Smooth muscle cell (in vitro differentiated cells): Measurements from ENCODE around the gene RPL28. TPM values are rescaled to one million over a fixed set of nuclear protein-coding genes. Genes with fewer than 3 reads are reported as not detected.

Experiments used
- DNase-seq: peaks from one replicate; lab custom pipeline; 2025; ENCODE audit not compliant: unreplicated experiment; lab: John Stamatoyannopoulos, UW
- H2AFZ ChIP-seq: fragments of 200-600 bp; sonication (generic); 2 replicates; pipeline ENCODE4 v1.6.0; 2016; ENCODE audit warnings: antibody characterized with exemption, low read depth, mild to moderate bottlenecking
- H3F3A ChIP-seq: fragments of 200-600 bp; sonication (generic); 2 replicates; pipeline ENCODE4 v1.6.0; 2017; ENCODE audit warnings: antibody characterized with exemption, low read depth
- H3K27ac ChIP-seq: fragments of 200-600 bp; sonication (generic); 2 replicates; pipeline ENCODE4 v1.5.1; 2016; ENCODE audit warnings: low read depth, mild to moderate bottlenecking
- H3K27me3 ChIP-seq: fragments of 200-600 bp; sonication (generic); 2 replicates; pipeline ENCODE4 v1.6.1; 2016; ENCODE audit warnings: low read depth, mild to moderate bottlenecking
- H3K36me3 ChIP-seq: fragments of 200-600 bp; sonication (generic); 2 replicates; pipeline ENCODE4 v1.5.1; 2016; ENCODE audit warnings: low read depth
- H3K4me1 ChIP-seq: fragments of 200-600 bp; sonication (generic); 2 replicates; pipeline ENCODE4 v1.5.1; 2016; ENCODE audit warnings: low read depth
- H3K4me2 ChIP-seq: fragments of 200-600 bp; sonication (generic); 2 replicates; pipeline ENCODE4 v1.6.0; 2016; ENCODE audit warnings: mild to moderate bottlenecking
- H3K4me3 ChIP-seq: fragments of 200-600 bp; sonication (generic); 2 replicates; pipeline ENCODE4 v1.5.1; 2016; ENCODE audit warnings: mild to moderate bottlenecking
- H3K79me2 ChIP-seq: fragments of 200-600 bp; sonication (generic); 2 replicates; pipeline ENCODE4 v1.6.0; 2016; ENCODE audit warnings: low read depth, mild to moderate bottlenecking
- H3K9ac ChIP-seq: fragments of 200-600 bp; sonication (generic); 2 replicates; pipeline ENCODE4 v1.6.0; 2016; ENCODE audit warnings: low read depth
- H3K9me3 ChIP-seq: fragments of 200-600 bp; sonication (generic); replicated peaks from 2 replicates; pipeline ENCODE4 v1.5.1; 2016; ENCODE audit warnings: low read depth
- H4K20me1 ChIP-seq: fragments of 200-600 bp; sonication (generic); 2 replicates; pipeline ENCODE4 v1.6.0; 2016; ENCODE audit warnings: low read depth
- CTCF ChIP-seq: fragments of 200-600 bp; sonication (generic); IDR thresholded peaks from 2 replicates; pipeline ENCODE4 v1.5.1; 2017; ENCODE audit warnings: borderline replicate concordance, mild to moderate bottlenecking, antibody characterized with exemption; ENCODE audit not compliant: insufficient read depth, poor library complexity, severe bottlenecking
- WGBS: methylation state at CpG from one replicate; pipeline ENCODE4 v1.1.7; 2016; ENCODE audit warnings: low lambda C conversion rate; 5-methylcytosine and 5-hydroxymethylcytosine counted together
- polyA plus RNA-seq: library from polyadenylated mRNA; unstranded; fragments of >200 nt; fragmentation: Nextera tagmentation; extraction: Ambion mirVana; gene quantifications from 2 replicates; pipeline ENCODE4 v1.2.1, GENCODE V29; 2016
- total RNA-seq: library from RNA; depleted of rRNA; stranded (reverse); fragments of >200 nt; gene quantifications from 2 replicates; pipeline ENCODE4 v1.2.3, GENCODE V29; 2014

The RPL28 gene
- total and polyA plus RNA-seq, 2 experiments from 2014 or later, result 515 to 1,108 TPM

- Histone ChIP-seq H3K36me3 (no peaks in the 10 kb centered on the region), H3K4me3 (no peak overlapping the region), H3K27me3 (no peaks in the 10 kb centered on the region), H3K4me2 (no peak overlapping the region), H3F3A (no peaks in the 10 kb centered on the region), H2AFZ (no peak overlapping the region), H3K27ac (no peak overlapping the region), H3K79me2 (peaks cover 47% of the 10 kb centered on the region), H4K20me1 (peaks cover 75% of the 10 kb centered on the region), H3K4me1 (peaks cover 16% of the 10 kb centered on the region), H3K9ac (no peak overlapping the region), H3K9me3 (no peaks in the 10 kb centered on the region)
- no peak for TF ChIP-seq CTCF
- DNase-seq, result no peak
- WGBS, result 54% methylated on average over 7 of the region's 7 CpGs
Measured at GRCh38 chr19:55390461-55390880, 4.7 kb downstream of the RPL28 start.

GRCh38 chr19:55391191-55391670 is 5.5 kb downstream of the RPL28 start:
- no peaks in the 10 kb centered on the region for H3F3A ChIP-seq
- H3K4me2 ChIP-seq, result no peak overlapping the region
- no peak overlapping the region for H3K27ac ChIP-seq
- 91% methylated on average over 12 of the region's 12 CpGs for WGBS
- H3K79me2 ChIP-seq, result peaks cover 42% of the 10 kb centered on the region
- no peaks in the 10 kb centered on the region for H3K27me3 ChIP-seq
- TF ChIP-seq CTCF, result no peak
- DNase-seq, result no peak
- peaks cover 16% of the 10 kb centered on the region for H3K4me1 ChIP-seq
- H4K20me1 ChIP-seq, result peaks cover 71% of the 10 kb centered on the region
- H3K9me3 ChIP-seq, result no peaks in the 10 kb centered on the region
- H3K36me3 ChIP-seq, result no peaks in the 10 kb centered on the region
- H3K9ac ChIP-seq, result no peak overlapping the region
- no peak overlapping the region for H3K4me3 ChIP-seq
- H2AFZ ChIP-seq, result no peak overlapping the region

GRCh38 chr19:55391702-55392615 is 6.2 kb downstream of the RPL28 start:
- Histone ChIP-seq H3K36me3 (no peaks in the 10 kb centered on the region), H3K27me3 (no peaks in the 10 kb centered on the region), H3K9ac (no peak overlapping the region), H2AFZ (no peak overlapping the region), H3K9me3 (no peaks in the 10 kb centered on the region), H3K4me1 (peaks cover 12% of the 10 kb centered on the region), H3K4me2 (no peak overlapping the region), H4K20me1 (peaks cover 64% of the 10 kb centered on the region), H3K27ac (no peak overlapping the region), H3K79me2 (peaks cover 35% of the 10 kb centered on the region), H3F3A (no peaks in the 10 kb centered on the region), H3K4me3 (no peak overlapping the region)
- TF ChIP-seq CTCF, result no peak
- DNase-seq, result no peak
- WGBS, result 61% methylated on average over 18 of the region's 18 CpGs
